ENCODE results near the gene CHD2.

GRCh38 chr15:93024716-93025624, 124.8 kb downstream of the CHD2 start:
- TF ChIP-seq CTCF (IDR thresholded peaks at IDR 0.05 in 4 of 5, conservative IDR thresholded peaks at IDR 0.05 in 1 of 5) (no peak), POLR2A (IDR thresholded peaks at IDR 0.05) (no peak)
